ENCODE results near the gene WNT10A.

GRCh38 chr2:218832081-218832480 lies 48.6 kb upstream of the WNT10A start:
- TF ChIP-seq EZH2 (IDR thresholded peaks at IDR 0.05; ENCODE audit: insufficient read depth, low read length) (no peak), CTCF (IDR thresholded peaks at IDR 0.05; ENCODE audit: insufficient read depth, low read depth, low read length) (no peak)
